Endodermal cell (in vitro differentiated cells): Measurements from ENCODE around the gene FAM216A. TPM values are rescaled to one million over a fixed set of nuclear protein-coding genes. Genes with fewer than 3 reads are reported as not detected.
"Not testable (repeated sequence)": the region's sequence is repeated elsewhere in the genome, so short reads cannot be mapped to it uniquely, and the experiment has no call there.

Experiments
- DNase-seq: peaks from one replicate; pipeline ENCODE4 v3.0.0-alpha.2; 2017
- H3K27ac ChIP-seq: 2 replicates; pipeline ENCODE4 v1.5.1; 2013; ENCODE audit warnings: mild to moderate bottlenecking, low read depth, low read length, moderate library complexity
- H3K27me3 ChIP-seq: 2 replicates; pipeline ENCODE4 v1.6.1; 2013; ENCODE audit warnings: mild to moderate bottlenecking, low read length, moderate library complexity; ENCODE audit not compliant: insufficient read depth, control insufficient read depth, poor library complexity, severe bottlenecking
- H3K36me3 ChIP-seq: 2 replicates; pipeline ENCODE4 v1.7.0; 2013; ENCODE audit warnings: mild to moderate bottlenecking, low read length, moderate library complexity; ENCODE audit not compliant: control insufficient read depth, insufficient read depth
- H3K4me1 ChIP-seq: one replicate; pipeline ENCODE4 v1.7.0; 2013; ENCODE audit warnings: low read length; ENCODE audit not compliant: control insufficient read depth, insufficient read depth
- H3K4me3 ChIP-seq: 2 replicates; pipeline ENCODE4 v1.5.1; 2013; ENCODE audit warnings: mild to moderate bottlenecking, low read length, moderate library complexity
- H3K9ac ChIP-seq: 2 replicates; pipeline ENCODE4 v1.6.1; 2013; ENCODE audit warnings: mild to moderate bottlenecking, low read length, moderate library complexity; ENCODE audit not compliant: poor library complexity, severe bottlenecking; ENCODE audit errors: extremely low read depth
- H3K9me3 ChIP-seq: 2 replicates; pipeline ENCODE4 v1.6.1; 2013; ENCODE audit warnings: mild to moderate bottlenecking, low read length, moderate library complexity; ENCODE audit not compliant: control insufficient read depth
- H3K27ac Mint-ChIP-seq: 2 replicates; pipeline ENCODE4 v1.8.0; 2020; ENCODE audit warnings: mixed read lengths
- H3K27me3 Mint-ChIP-seq: 2 replicates; pipeline ENCODE4 v1.8.0; 2021; ENCODE audit warnings: mild to moderate bottlenecking, mixed read lengths; ENCODE audit not compliant: insufficient read depth
- H3K36me3 Mint-ChIP-seq: 2 replicates; pipeline ENCODE4 v1.8.0; 2020; ENCODE audit warnings: low read depth, mixed read lengths
- H3K4me1 Mint-ChIP-seq: 2 replicates; pipeline ENCODE4 v1.8.0; 2020; ENCODE audit warnings: mixed read lengths
- H3K4me3 Mint-ChIP-seq: 2 replicates; pipeline ENCODE4 v1.8.0; 2020; ENCODE audit warnings: mild to moderate bottlenecking, moderate library complexity, mixed read lengths
- H3K9me3 Mint-ChIP-seq: 2 replicates; pipeline ENCODE4 v1.8.0; 2020; ENCODE audit warnings: mild to moderate bottlenecking, mixed read lengths
- WGBS, 2 experiments: methylation state at CpG; one replicate each; pipeline versions ENCODE4 v1.1.5 to v1.1.7; 2013; ENCODE audit warnings: missing lambda C conversion rate in 2 of 2, mixed read lengths in 1 of 2; ENCODE audit not compliant: insufficient coverage in 1 of 2, insufficient read length in 1 of 2; 5-methylcytosine and 5-hydroxymethylcytosine counted together
- long read RNA-seq, 4 experiments: library from polyadenylated mRNA in 2 of 4; library from RNA in 1 of 4; library from capped mRNA in 1 of 4; stranded (forward) in 3 of 4; unstranded in 1 of 4; transcript quantifications; one replicate each; pipeline ENCODE4 v2.0.0, GENCODE V29; 2020 to 2021; ENCODE audit warnings: inconsistent platforms in 1 of 4
- polyA plus RNA-seq, 2 experiments: library from polyadenylated mRNA; stranded (reverse); fragments of 50-300 nt; gene quantifications; one replicate each; pipeline ENCODE4 v1.2.3, GENCODE V29; 2013
- total RNA-seq, 2 donors: library from RNA; stranded (reverse); fragmentation: NEBNext Ultra II Directional in 1 of 2; extraction: Animal tissue kit (Norgen Biotek cat#: 25700) in 1 of 2; gene quantifications; 2 replicates in 1 of 2; 3 replicates in 1 of 2; pipeline ENCODE4 v1.2.1, GENCODE V29; 2021
- TF ChIP-seq, protein P1 (sequence below): fragments of 200-600 bp; sonication (generic); conservative IDR thresholded peaks from 2 replicates; pipeline ENCODE4 v1.5.0; 2021; ENCODE audit warnings: antibody characterized with exemption, mild to moderate bottlenecking

FAM216A gene, protein sequence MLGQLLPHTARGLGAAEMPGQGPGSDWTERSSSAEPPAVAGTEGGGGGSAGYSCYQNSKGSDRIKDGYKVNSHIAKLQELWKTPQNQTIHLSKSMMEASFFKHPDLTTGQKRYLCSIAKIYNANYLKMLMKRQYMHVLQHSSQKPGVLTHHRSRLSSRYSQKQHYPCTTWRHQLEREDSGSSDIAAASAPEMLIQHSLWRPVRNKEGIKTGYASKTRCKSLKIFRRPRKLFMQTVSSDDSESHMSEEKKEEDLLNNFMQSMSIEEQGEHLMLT
- 1 to 10 TPM; 5.5 to 7.2 TPM for total RNA-seq
- 24.6 TPM for polyA plus RNA-seq (2013, experiment 1 of 2)
- polyA plus RNA-seq (2013, experiment 2 of 2) = 24.0 TPM
- long read RNA-seq, experiment 1, partial matches to known transcripts = 0 of 6 reads
- long read RNA-seq, experiment 1, other reads (novel, unspliced or antisense) = 6 of 6 reads
- long read RNA-seq, experiment 2, partial matches to known transcripts = 1 of 7 reads
- long read RNA-seq, experiment 2, other reads (novel, unspliced or antisense) = 2 of 7 reads
- long read RNA-seq, experiment 3, transcript FAM216A-201 (7 exons, 1,582 nt) = major isoform, 14 of 16 reads
- long read RNA-seq, experiment 3, partial matches to known transcripts = 0 of 16 reads
- long read RNA-seq, experiment 3, other reads (novel, unspliced or antisense) = 1 of 16 reads
- long read RNA-seq, experiment 4, transcript FAM216A-201 (7 exons, 1,582 nt) = major isoform, 27 of 28 reads
- long read RNA-seq, experiment 4, partial matches to known transcripts = 1 of 28 reads
- long read RNA-seq, experiment 4, other reads (novel, unspliced or antisense) = 0 of 28 reads

DNA sequence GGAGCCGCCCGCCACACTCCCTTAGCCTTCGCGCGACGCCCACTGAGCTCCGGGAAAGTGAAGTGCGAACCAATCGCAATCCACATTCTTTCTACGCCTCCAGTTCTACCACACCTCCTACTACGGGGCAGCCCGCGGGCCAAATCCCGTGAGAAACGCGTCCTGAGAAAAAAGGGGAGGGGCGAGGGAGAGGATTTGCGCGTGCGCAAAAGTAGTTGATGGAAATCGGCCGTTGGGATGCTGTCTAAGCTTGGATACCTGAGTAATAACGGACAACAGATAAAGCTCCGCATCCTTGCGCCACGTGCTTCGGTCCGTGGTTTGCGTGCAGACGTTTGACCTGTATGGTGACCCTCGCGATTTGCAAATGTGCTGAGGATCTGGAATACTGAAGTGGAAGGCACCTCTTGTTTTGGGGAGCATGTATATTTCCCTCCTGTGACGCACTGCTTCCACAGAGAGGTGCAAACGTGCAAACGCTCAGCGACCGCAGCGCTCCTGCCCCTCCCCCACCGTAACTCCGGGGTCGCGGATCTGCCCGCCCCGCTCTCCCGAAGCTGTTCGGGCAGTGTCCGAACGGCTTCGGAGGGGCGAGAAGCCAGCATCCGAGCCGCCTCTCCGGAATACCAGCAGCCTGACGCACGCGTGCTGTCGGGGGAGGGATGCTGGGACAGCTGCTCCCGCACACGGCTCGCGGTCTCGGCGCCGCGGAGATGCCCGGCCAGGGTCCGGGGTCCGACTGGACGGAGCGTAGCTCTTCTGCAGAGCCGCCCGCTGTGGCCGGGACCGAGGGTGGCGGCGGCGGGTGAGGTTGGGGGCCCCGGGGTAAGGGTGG, at the start of gene FAM216A, which contains the start of gene GPN3:
FAM216A (plus strand) TSS at position 632 of the 835 bp plus-strand sequence; CDS start at position 663, 31 bp downstream.
GPN3 (minus strand) TSS at position 44 of the 835 bp plus-strand sequence. CDS start 54 bp downstream, outside the sequence.
- Histone ChIP-seq H3K4me1 (peaks cover 2% of the 10 kb centered on the region), H3K27me3 (no peaks in the 10 kb centered on the region), H3K9me3 (no peaks in the 10 kb centered on the region), H3K36me3 (peaks cover 19% of the 10 kb centered on the region), H3K4me3 (peak within 1 kb of the TSS; percentile 94), H3K27ac (peak within 1 kb of the TSS; percentile 94), H3K9ac (peak within 1 kb of the TSS; percentile 95)
- Mint-ChIP-seq H3K4me1 (peaks cover 16% of the 10 kb centered on the region), H3K9me3 (no peaks in the 10 kb centered on the region), H3K4me3 (peak within 1 kb of the TSS; percentile 98), H3K27ac (peak within 1 kb of the TSS; percentile 100), H3K27me3 (no peaks in the 10 kb centered on the region), H3K36me3 (peaks cover 13% of the 10 kb centered on the region)
- peak; percentile 100 for DNase-seq
- 0% methylated on average over 30 to 78 of the region's 78 CpGs for WGBS, 2 experiments
- TF ChIP-seq, protein P1, sequence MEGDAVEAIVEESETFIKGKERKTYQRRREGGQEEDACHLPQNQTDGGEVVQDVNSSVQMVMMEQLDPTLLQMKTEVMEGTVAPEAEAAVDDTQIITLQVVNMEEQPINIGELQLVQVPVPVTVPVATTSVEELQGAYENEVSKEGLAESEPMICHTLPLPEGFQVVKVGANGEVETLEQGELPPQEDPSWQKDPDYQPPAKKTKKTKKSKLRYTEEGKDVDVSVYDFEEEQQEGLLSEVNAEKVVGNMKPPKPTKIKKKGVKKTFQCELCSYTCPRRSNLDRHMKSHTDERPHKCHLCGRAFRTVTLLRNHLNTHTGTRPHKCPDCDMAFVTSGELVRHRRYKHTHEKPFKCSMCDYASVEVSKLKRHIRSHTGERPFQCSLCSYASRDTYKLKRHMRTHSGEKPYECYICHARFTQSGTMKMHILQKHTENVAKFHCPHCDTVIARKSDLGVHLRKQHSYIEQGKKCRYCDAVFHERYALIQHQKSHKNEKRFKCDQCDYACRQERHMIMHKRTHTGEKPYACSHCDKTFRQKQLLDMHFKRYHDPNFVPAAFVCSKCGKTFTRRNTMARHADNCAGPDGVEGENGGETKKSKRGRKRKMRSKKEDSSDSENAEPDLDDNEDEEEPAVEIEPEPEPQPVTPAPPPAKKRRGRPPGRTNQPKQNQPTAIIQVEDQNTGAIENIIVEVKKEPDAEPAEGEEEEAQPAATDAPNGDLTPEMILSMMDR = no peak

DNA sequence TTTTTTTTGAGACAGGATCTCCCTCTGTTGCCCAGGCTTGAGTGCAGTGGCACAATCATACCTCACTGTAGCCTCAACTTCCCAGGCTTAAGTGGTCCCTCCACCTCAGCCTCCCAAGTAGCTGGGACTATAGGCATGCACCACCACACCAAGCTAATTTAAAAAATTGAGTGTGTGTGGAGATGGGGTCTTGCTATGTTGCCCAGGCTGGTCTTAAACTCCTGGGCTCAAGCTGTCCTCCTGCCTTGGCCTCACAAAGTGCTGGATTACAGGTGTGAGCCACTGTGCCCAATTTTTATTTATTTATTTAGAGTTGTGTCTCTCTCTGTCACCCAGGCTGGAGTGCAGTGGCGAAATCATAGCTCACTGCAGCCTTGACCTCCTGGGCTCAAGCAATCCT, 48.0 kb upstream of the FAM216A start:
- not testable (repeated sequence) for H3K4me1 ChIP-seq, H3K27me3 ChIP-seq, H3K9me3 ChIP-seq, H3K27ac ChIP-seq, H3K9me3 Mint-ChIP-seq, H3K27me3 Mint-ChIP-seq, H3K4me3 Mint-ChIP-seq, DNase-seq, H3K36me3 ChIP-seq, H3K9ac ChIP-seq, H3K36me3 Mint-ChIP-seq, H3K27ac Mint-ChIP-seq, H3K4me3 ChIP-seq
- peaks cover 16% of the 10 kb centered on the region for H3K4me1 Mint-ChIP-seq
- WGBS, 2 experiments = 88 to 100% methylated on average over 1 of the region's 1 CpG

DNA sequence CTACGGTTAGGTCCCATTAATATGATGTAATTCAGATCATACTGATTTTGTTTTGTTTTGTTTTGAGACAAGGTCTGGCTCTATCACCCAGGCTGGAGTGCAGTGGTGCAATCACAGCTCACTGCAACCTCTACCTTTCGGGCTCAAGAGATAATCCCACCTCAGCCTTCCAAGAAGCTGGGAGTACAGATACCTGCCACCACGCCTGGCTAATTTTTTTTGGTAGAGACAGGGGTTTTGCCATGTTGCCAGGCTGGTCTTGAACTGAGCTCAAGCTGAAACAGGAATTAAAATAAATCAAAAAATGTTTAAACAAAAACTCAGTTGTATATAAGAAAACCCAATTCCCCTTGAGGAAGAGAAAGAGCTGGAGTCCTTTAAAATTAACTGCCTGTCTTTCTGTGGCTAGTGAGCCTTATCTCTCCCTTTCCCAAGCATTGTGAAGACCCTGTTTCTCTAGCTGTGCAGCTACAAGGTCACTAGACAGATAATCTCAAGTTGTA, 47.4 kb upstream of the FAM216A start:
- H3K27ac Mint-ChIP-seq = peak overlapping the region; percentile 69
- TF ChIP-seq, protein P1 = no peak
- Histone ChIP-seq H3K36me3 (no peaks in the 10 kb centered on the region), H3K27ac (no peak overlapping the region), H3K4me3 (no peak overlapping the region), H3K9me3 (no peaks in the 10 kb centered on the region), H3K27me3 (no peaks in the 10 kb centered on the region), H3K4me1 (no peaks in the 10 kb centered on the region), H3K9ac (no peak overlapping the region)
- 59 to 100% methylated on average over 1 to 3 of the region's 3 CpGs for WGBS, 2 experiments
- H3K4me1 Mint-ChIP-seq = peaks cover 16% of the 10 kb centered on the region
- no peaks in the 10 kb centered on the region for H3K27me3 Mint-ChIP-seq
- no peaks in the 10 kb centered on the region for H3K36me3 Mint-ChIP-seq
- no peak overlapping the region for H3K4me3 Mint-ChIP-seq
- no peaks in the 10 kb centered on the region for H3K9me3 Mint-ChIP-seq
- no peak for DNase-seq
